DOHH2 (cell line): ENCODE data around the gene TOP2A.

Source experiments
- CTCF ChIP-seq: fragments of 200-600 bp; sonication (generic); IDR thresholded peaks from one replicate; pipeline ENCODE4 v1.5.1; 2014; ENCODE audit warnings: antibody characterized with exemption, mild to moderate bottlenecking, low read depth, low read length; ENCODE audit not compliant: poor library complexity, severe bottlenecking
- EZH2phosphoT487 ChIP-seq: fragments of 200-600 bp; sonication (generic); IDR thresholded peaks from 2 replicates; pipeline ENCODE4 v1.6.1; 2017; ENCODE audit warnings: borderline replicate concordance, mild to moderate bottlenecking, antibody characterized with exemption, low read length, moderate library complexity, mixed read lengths

- TF ChIP-seq CTCF (no peak), EZH2phosphoT487 (no peak)
Measured at GRCh38 chr17:40347319-40348135, 70.2 kb downstream of the TOP2A start.
